ENCODE data around the gene AGPAT1.

DNA sequence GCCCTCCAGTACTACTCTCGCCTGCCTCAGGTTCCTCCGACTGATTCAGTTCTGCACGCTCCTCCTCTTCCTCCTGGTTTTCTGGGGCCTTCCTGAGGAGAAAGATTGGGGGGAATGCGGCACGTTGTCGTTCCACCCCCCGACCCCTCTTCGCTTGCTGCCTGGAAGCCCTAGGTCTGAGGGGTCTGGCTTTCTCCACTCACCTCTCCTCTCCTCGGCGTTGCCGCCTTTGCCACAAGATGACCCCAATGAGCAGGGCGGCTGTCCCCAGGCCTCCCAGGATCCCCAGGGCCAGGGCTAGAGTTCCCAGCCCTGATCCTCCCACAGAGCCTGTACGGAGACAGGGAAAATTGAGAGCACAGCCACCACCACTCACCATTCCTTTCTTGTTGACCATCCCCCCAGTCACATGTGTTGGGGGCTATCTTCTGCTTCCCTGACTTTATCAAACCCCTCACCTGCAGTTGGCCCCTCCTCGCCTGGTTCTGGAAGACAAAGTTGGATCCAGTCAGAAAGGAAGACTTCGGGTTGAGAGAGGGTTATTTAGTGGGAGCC, 5.3 kb upstream of the AGPAT1 start:
- TF ChIP-seq, protein P1, sequence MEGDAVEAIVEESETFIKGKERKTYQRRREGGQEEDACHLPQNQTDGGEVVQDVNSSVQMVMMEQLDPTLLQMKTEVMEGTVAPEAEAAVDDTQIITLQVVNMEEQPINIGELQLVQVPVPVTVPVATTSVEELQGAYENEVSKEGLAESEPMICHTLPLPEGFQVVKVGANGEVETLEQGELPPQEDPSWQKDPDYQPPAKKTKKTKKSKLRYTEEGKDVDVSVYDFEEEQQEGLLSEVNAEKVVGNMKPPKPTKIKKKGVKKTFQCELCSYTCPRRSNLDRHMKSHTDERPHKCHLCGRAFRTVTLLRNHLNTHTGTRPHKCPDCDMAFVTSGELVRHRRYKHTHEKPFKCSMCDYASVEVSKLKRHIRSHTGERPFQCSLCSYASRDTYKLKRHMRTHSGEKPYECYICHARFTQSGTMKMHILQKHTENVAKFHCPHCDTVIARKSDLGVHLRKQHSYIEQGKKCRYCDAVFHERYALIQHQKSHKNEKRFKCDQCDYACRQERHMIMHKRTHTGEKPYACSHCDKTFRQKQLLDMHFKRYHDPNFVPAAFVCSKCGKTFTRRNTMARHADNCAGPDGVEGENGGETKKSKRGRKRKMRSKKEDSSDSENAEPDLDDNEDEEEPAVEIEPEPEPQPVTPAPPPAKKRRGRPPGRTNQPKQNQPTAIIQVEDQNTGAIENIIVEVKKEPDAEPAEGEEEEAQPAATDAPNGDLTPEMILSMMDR (IDR thresholded peaks at IDR 0.05) = no peak
- TF ChIP-seq ZFX (IDR thresholded peaks at IDR 0.05; ENCODE audit: borderline replicate concordance) = no peak

Measured in 22Rv1 (cell line).